ENCODE results near the gene RERE.
A peak's percentile ranks its signal among the peaks of the same experiment; 100 is the strongest.

The RERE gene

GRCh38 chr1:8468751-8469150 lies 348.7 kb downstream of the RERE start (continued):
- TF ChIP-seq ZNF416 (tag by site-specific recombination; IDR thresholded peaks at IDR 0.05) (no peak), SETDB1 (IDR thresholded peaks at IDR 0.05; ENCODE audit: insufficient read length, low read length) (no peak), BCL11A (tag by site-specific recombination; IDR thresholded peaks at IDR 0.05; ENCODE audit: low read depth) (no peak), ZNF747 (tag by site-specific recombination; IDR thresholded peaks at IDR 0.05) (no peak), ZNF221 (tag by site-specific recombination; IDR thresholded peaks at IDR 0.05; ENCODE audit: borderline replicate concordance) (no peak), ZNF555 (tag by site-specific recombination; conservative IDR thresholded peaks at IDR 0.05) (no peak), ZFP41 (tag by site-specific recombination; IDR thresholded peaks at IDR 0.05; ENCODE audit: borderline replicate concordance) (no peak)
- TF ChIP-seq, protein P1, sequence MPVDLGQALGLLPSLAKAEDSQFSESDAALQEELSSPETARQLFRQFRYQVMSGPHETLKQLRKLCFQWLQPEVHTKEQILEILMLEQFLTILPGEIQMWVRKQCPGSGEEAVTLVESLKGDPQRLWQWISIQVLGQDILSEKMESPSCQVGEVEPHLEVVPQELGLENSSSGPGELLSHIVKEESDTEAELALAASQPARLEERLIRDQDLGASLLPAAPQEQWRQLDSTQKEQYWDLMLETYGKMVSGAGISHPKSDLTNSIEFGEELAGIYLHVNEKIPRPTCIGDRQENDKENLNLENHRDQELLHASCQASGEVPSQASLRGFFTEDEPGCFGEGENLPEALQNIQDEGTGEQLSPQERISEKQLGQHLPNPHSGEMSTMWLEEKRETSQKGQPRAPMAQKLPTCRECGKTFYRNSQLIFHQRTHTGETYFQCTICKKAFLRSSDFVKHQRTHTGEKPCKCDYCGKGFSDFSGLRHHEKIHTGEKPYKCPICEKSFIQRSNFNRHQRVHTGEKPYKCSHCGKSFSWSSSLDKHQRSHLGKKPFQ (tag by site-specific recombination; IDR thresholded peaks at IDR 0.05) = no peak
- TF ChIP-seq, protein P2, sequence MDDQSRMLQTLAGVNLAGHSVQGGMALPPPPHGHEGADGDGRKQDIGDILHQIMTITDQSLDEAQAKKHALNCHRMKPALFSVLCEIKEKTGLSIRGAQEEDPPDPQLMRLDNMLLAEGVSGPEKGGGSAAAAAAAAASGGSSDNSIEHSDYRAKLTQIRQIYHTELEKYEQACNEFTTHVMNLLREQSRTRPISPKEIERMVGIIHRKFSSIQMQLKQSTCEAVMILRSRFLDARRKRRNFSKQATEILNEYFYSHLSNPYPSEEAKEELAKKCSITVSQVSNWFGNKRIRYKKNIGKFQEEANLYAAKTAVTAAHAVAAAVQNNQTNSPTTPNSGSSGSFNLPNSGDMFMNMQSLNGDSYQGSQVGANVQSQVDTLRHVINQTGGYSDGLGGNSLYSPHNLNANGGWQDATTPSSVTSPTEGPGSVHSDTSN (CRISPR knock-in tag; IDR thresholded peaks at IDR 0.05) = no peak

GRCh38 chr1:8467308-8467707 lies 350.1 kb downstream of the RERE start:
- Histone ChIP-seq H3K9me3 (ENCODE audit: control insufficient read depth, insufficient read depth, low read depth, low read length) (no peaks in the 10 kb centered on the region), H3K27ac (ENCODE audit: extremely low read depth, low read depth, low read length) (no peak overlapping the region), H3K4me3 (ENCODE audit: low read depth, low read length) (no peak overlapping the region), H3K4me1 (ENCODE audit: control insufficient read depth, insufficient read depth, low read length) (peaks cover 19% of the 10 kb centered on the region), H3K36me3 (ENCODE audit: control insufficient read depth in 2 of 2, insufficient read depth in 1 of 2, low read length in 2 of 2) (peaks cover 0 to 6% of the 10 kb centered on the region in 2 experiments; a peak in 1 of 3 replicates)
- TF ChIP-seq YY1 (tag by site-specific recombination; IDR thresholded peaks at IDR 0.05) (no peak), ZNF24 (tag by site-specific recombination; IDR thresholded peaks at IDR 0.05) (no peak), ZNF121 (tag by site-specific recombination; IDR thresholded peaks at IDR 0.05) (0 out of 2 replicates have a peak, but pooled peaks have one; percentile 22), ZNF23 (tag by site-specific recombination; IDR thresholded peaks at IDR 0.05; ENCODE audit: borderline replicate concordance) (no peak), ZFP41 (tag by site-specific recombination; IDR thresholded peaks at IDR 0.05; ENCODE audit: borderline replicate concordance) (no peak), ZBTB8A (tag by site-specific recombination; IDR thresholded peaks at IDR 0.05) (no peak), ZNF280C (tag by site-specific recombination; IDR thresholded peaks at IDR 0.05) (no peak)
- ChIA-PET CTCF (interaction anchor here (0.6 to 1.2 kb wide), 2 partner anchors 259 to 1080 kb away, joined by 3 read pairs; no protein-coding TSS in a partner anchor), POLR2A (no interaction called here)

GRCh38 chr1:8465692-8466091 lies 351.7 kb downstream of the RERE start:
- H3K4me3 ChIP-seq (ENCODE audit: low read depth, low read length) = no peak overlapping the region
- H3K27ac ChIP-seq (ENCODE audit: extremely low read depth, low read depth, low read length) = no peak overlapping the region
- H3K4me1 ChIP-seq (ENCODE audit: control insufficient read depth, insufficient read depth, low read length) = peaks cover 20% of the 10 kb centered on the region
- CTCF ChIA-PET = interaction anchor here (0.6 kb wide), 1 partner anchor 11 kb away, joined by 3 read pairs; no protein-coding TSS in a partner anchor
- H3K9me3 ChIP-seq (ENCODE audit: control insufficient read depth, insufficient read depth, low read depth, low read length) = no peaks in the 10 kb centered on the region
- TF ChIP-seq ZSCAN18 (tag by site-specific recombination; IDR thresholded peaks at IDR 0.05) (no peak), ZXDB (tag by site-specific recombination; IDR thresholded peaks at IDR 0.05) (no peak), ZSCAN4 (tag by site-specific recombination; IDR thresholded peaks at IDR 0.05) (no peak), TRIM28 (IDR thresholded peaks at IDR 0.05; ENCODE audit: borderline replicate concordance, low read length) (no peak), ZNF558 (tag by site-specific recombination; IDR thresholded peaks at IDR 0.05) (no peak), ZNF239 (tag by site-specific recombination; IDR thresholded peaks at IDR 0.05) (no peak), INSM2 (tag by site-specific recombination; IDR thresholded peaks at IDR 0.05) (no peak), ZNF747 (tag by site-specific recombination; IDR thresholded peaks at IDR 0.05) (no peak), ZNF175 (tag by site-specific recombination; IDR thresholded peaks at IDR 0.05) (no peak)
- POLR2A ChIA-PET = no interaction called here
- peaks cover 0 to 6% of the 10 kb centered on the region in 2 experiments; a peak in 1 of 3 replicates for H3K36me3 ChIP-seq (ENCODE audit: control insufficient read depth in 2 of 2, insufficient read depth in 1 of 2, low read length in 2 of 2)

All from HEK293 (cell line).